K562 (cell line): Measurements from ENCODE around the gene C13orf46.

Experiments
- CTCF ChIP-seq, 3 experiments: IDR thresholded peaks in 2 of 3; conservative IDR thresholded peaks in 1 of 3; 2 replicates each; pipeline ENCODE4 v1.5.1; 2011 to 2012; ENCODE audit warnings: low read length in 3 of 3, mild to moderate bottlenecking in 3 of 3, control low read depth in 2 of 3, improper control_type of control experiment in 1 of 3, inconsistent platforms in 1 of 3, low read depth in 1 of 3, mixed read lengths in 1 of 3, moderate library complexity in 1 of 3; ENCODE audit not compliant: insufficient read depth in 2 of 3
- E2F3 ChIP-seq: fragments of 250-450 bp; sonication (Bioruptor Pico); IDR thresholded peaks from 2 replicates; pipeline ENCODE4 v1.4.0; 2020; ENCODE audit warnings: mild to moderate bottlenecking
- FOXM1 ChIP-seq, 2 experiments: fragments of 450-650 bp in 1 of 2; sonication (generic) in 1 of 2; formaldehyde crosslinking in 1 of 2; IDR thresholded peaks; 2 replicates each; pipeline versions ENCODE4 v1.6.1 to v1.9.0; 2017 to 2022; ENCODE audit warnings: low read depth in 2 of 2, mild to moderate bottlenecking in 2 of 2, missing genetic modification reagents in 1 of 2, moderate library complexity in 1 of 2
- TRIM28 ChIP-seq: fragments of 450-650 bp; IDR thresholded peaks from 2 replicates; pipeline ENCODE4 v1.6.1; 2017
- ZNF444 ChIP-seq: fragments of 250-450 bp; sonication (Bioruptor Pico); IDR thresholded peaks from 2 replicates; pipeline ENCODE4 v1.4.0; 2020; ENCODE audit warnings: mild to moderate bottlenecking, moderate library complexity

DNA sequence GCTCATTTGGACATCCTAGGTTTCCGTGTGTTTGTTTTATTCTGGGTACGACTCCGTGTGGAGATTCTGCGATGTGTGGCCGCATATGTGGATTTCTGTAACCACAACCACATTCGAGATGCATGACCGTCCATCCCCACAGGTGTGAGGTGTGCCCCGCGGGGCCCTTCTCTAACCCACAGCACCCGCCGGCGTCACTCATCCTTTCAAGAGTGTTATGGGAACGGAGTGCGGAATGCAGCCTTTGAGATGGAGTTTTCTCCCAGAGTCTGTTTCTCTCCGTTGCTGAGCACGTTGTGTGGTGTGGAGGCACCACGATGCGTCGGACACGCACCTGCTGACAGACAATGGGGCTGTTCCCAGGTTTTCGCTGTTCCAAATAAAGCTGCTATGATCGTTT is 40.0 kb downstream of the C13orf46 start:
- TF ChIP-seq TRIM28 (no peak), CTCF (IDR thresholded peaks at IDR 0.05 in 2 of 3, conservative IDR thresholded peaks at IDR 0.05 in 1 of 3; ENCODE audit: insufficient read depth in 2 of 3, low read depth in 1 of 3, low read length in 3 of 3) (no peak), FOXM1 (IDR thresholded peaks at IDR 0.05; ENCODE audit: low read depth) (no peak), FOXM1 (CRISPR knock-in tag; IDR thresholded peaks at IDR 0.05; ENCODE audit: low read depth) (no peak), E2F3 (CRISPR knock-in tag) (no peak), ZNF444 (CRISPR knock-in tag) (no peak)
